Peyer's patch (tissue), 4 donors: Measurements from ENCODE around the gene ARHGAP26. TPM values are rescaled to one million over a fixed set of nuclear protein-coding genes. Genes with fewer than 3 reads are reported as not detected.

Experiments used
- DNase-seq, 3 donors: peaks; one replicate each; pipeline ENCODE4 v3.0.0-alpha.2; 2017 to 2019
- H3K27ac ChIP-seq, 4 donors: fragments of 200-600 bp; sonication (generic); one replicate each; pipeline ENCODE4 v1.5.1; 2016 to 2019
- H3K27me3 ChIP-seq, 2 donors: fragments of 200-600 bp; sonication (generic); one replicate each; pipeline ENCODE4 v1.5.1; 2019
- H3K36me3 ChIP-seq, 3 donors: fragments of 200-600 bp; sonication (generic); one replicate each; pipeline ENCODE4 v1.5.1; 2016 to 2019
- H3K4me1 ChIP-seq, 4 donors: fragments of 200-600 bp; sonication (generic); one replicate each; pipeline ENCODE4 v1.5.1; 2016 to 2019
- H3K4me3 ChIP-seq, 4 donors: fragments of 200-600 bp; sonication (generic); 1 replicate in 3 of 4; 2 replicates in 1 of 4; pipeline ENCODE4 v1.5.1; 2016 to 2019; ENCODE audit warnings: mild to moderate bottlenecking in 1 of 4
- H3K9me3 ChIP-seq, 4 donors: fragments of 200-600 bp; sonication (generic); one replicate each; pipeline ENCODE4 v1.5.1; 2016 to 2019; ENCODE audit warnings: mild to moderate bottlenecking in 1 of 4
- CTCF ChIP-seq, 6 experiments: fragments of 450-650 bp in 4 of 6; fragments of 200-600 bp in 2 of 6; sonication (generic) in 1 of 6; IDR thresholded peaks; one replicate each; pipeline ENCODE4 v1.5.1; 2017 to 2019; ENCODE audit warnings: antibody characterized with exemption in 6 of 6, mild to moderate bottlenecking in 3 of 6, moderate library complexity in 1 of 6
- POLR2A ChIP-seq, 2 donors: fragments of 450-650 bp; IDR thresholded peaks; one replicate each; pipeline ENCODE4 v1.5.1; 2017; ENCODE audit warnings: antibody characterized with exemption in 2 of 2, mild to moderate bottlenecking in 2 of 2, moderate library complexity in 2 of 2
- total RNA-seq, 4 donors: library from RNA; depleted of rRNA; stranded (reverse); fragments of >200 nt; gene quantifications; one replicate each; pipeline ENCODE4 v1.1.0, GENCODE V29; 2016

Gene ARHGAP26
- total RNA-seq, 4 donors from 2014 or later = 60.1 to 180 (median 126) TPM

GRCh38 chr5:143222287-143223231 lies 452.4 kb downstream of the ARHGAP26 start:
- H3K27ac ChIP-seq = peak overlapping the region in 3 of 4 donors; percentile 41 to 76 (median 49)
- no peaks in the 10 kb centered on the region for H3K9me3 ChIP-seq
- H3K27me3 ChIP-seq = no peaks in the 10 kb centered on the region
- TF ChIP-seq POLR2A (IDR thresholded peaks at IDR 0.05) (no peak), CTCF (IDR thresholded peaks at IDR 0.05) (no peak)
- H3K36me3 ChIP-seq = peaks cover 0 to 8% (median 0%) of the 10 kb centered on the region in 3 donors
- no peak overlapping the region for H3K4me3 ChIP-seq
- peak in 1 of 3 donors; percentile 29 for DNase-seq
- H3K4me1 ChIP-seq = peaks cover 0 to 9% (median 0%) of the 10 kb centered on the region in 4 donors

- DNase-seq = no peak
- H3K27me3 ChIP-seq = no peaks in the 10 kb centered on the region
- no peaks in the 10 kb centered on the region for H3K9me3 ChIP-seq
- peaks cover 0 to 9% (median 0%) of the 10 kb centered on the region in 4 donors for H3K4me1 ChIP-seq
- H3K4me3 ChIP-seq = no peak overlapping the region
- peaks cover 0 to 8% (median 0%) of the 10 kb centered on the region in 3 donors for H3K36me3 ChIP-seq
- TF ChIP-seq POLR2A (IDR thresholded peaks at IDR 0.05) (no peak), CTCF (IDR thresholded peaks at IDR 0.05) (no peak)
- H3K27ac ChIP-seq = no peak overlapping the region
These were observed 454.5 kb downstream of the ARHGAP26 start for GRCh38 chr5:143224672-143225071.

GRCh38 chr5:143225511-143225910 lies 455.3 kb downstream of the ARHGAP26 start:
- no peak for DNase-seq
- TF ChIP-seq CTCF (IDR thresholded peaks at IDR 0.05) = no peak
- TF ChIP-seq POLR2A (IDR thresholded peaks at IDR 0.05) = no peak
- Histone ChIP-seq H3K4me1 (peaks cover 0 to 9% (median 0%) of the 10 kb centered on the region in 4 donors), H3K4me3 (no peak overlapping the region), H3K27ac (no peak overlapping the region), H3K27me3 (no peaks in the 10 kb centered on the region), H3K36me3 (peaks cover 0 to 8% (median 0%) of the 10 kb centered on the region in 3 donors), H3K9me3 (no peaks in the 10 kb centered on the region)

- H3K27me3 ChIP-seq = no peaks in the 10 kb centered on the region
- peaks cover 0 to 8% (median 0%) of the 10 kb centered on the region in 3 donors for H3K36me3 ChIP-seq
- no peak overlapping the region for H3K4me3 ChIP-seq
- TF ChIP-seq POLR2A (IDR thresholded peaks at IDR 0.05) (no peak), CTCF (IDR thresholded peaks at IDR 0.05) (no peak)
- peaks cover 0 to 9% (median 0%) of the 10 kb centered on the region in 4 donors for H3K4me1 ChIP-seq
- H3K27ac ChIP-seq = no peak overlapping the region
- no peaks in the 10 kb centered on the region for H3K9me3 ChIP-seq
- DNase-seq = no peak
These were observed 456.2 kb downstream of the ARHGAP26 start for GRCh38 chr5:143226361-143226760.

GRCh38 chr5:143226872-143227271 lies 456.7 kb downstream of the ARHGAP26 start:
- Histone ChIP-seq H3K4me3 (no peak overlapping the region), H3K4me1 (peaks cover 0 to 9% (median 0%) of the 10 kb centered on the region in 4 donors), H3K27ac (no peak overlapping the region), H3K9me3 (no peaks in the 10 kb centered on the region), H3K36me3 (peaks cover 0 to 8% (median 0%) of the 10 kb centered on the region in 3 donors), H3K27me3 (no peaks in the 10 kb centered on the region)
- no peak for DNase-seq
- TF ChIP-seq POLR2A (IDR thresholded peaks at IDR 0.05) = no peak
- no peak for TF ChIP-seq CTCF (IDR thresholded peaks at IDR 0.05)
